Hepatocyte (in vitro differentiated cells): ENCODE measurements around the gene SDK1. TPM values are rescaled to one million over a fixed set of nuclear protein-coding genes. Genes with fewer than 3 reads are reported as not detected.

Experiments
- DNase-seq: peaks from one replicate; pipeline ENCODE4 v3.0.0-alpha.2; 2016; ENCODE audit warnings: low spot score
- H2AFZ ChIP-seq: fragments of 200-600 bp; sonication (generic); 2 replicates; pipeline ENCODE4 v1.6.0; 2016; ENCODE audit warnings: antibody characterized with exemption, mild to moderate bottlenecking
- H3K27ac ChIP-seq: fragments of 200-600 bp; sonication (generic); 2 replicates; pipeline ENCODE4 v1.5.1; 2016; ENCODE audit warnings: mild to moderate bottlenecking
- H3K27me3 ChIP-seq: fragments of 200-600 bp; sonication (generic); 2 replicates; pipeline ENCODE4 v1.6.1; 2016
- H3K36me3 ChIP-seq: fragments of 200-600 bp; sonication (generic); replicated peaks from 2 replicates; pipeline ENCODE4 v1.5.1; 2016; ENCODE audit warnings: low read depth; ENCODE audit not compliant: insufficient read depth
- H3K4me1 ChIP-seq: fragments of 200-600 bp; sonication (generic); 2 replicates; pipeline ENCODE4 v1.5.1; 2016; ENCODE audit warnings: mild to moderate bottlenecking, moderate library complexity; ENCODE audit not compliant: insufficient read depth
- H3K4me2 ChIP-seq: fragments of 200-600 bp; sonication (generic); 2 replicates; pipeline ENCODE4 v1.6.0; 2016
- H3K4me3 ChIP-seq: fragments of 200-600 bp; sonication (generic); 2 replicates; pipeline ENCODE4 v1.5.1; 2016; ENCODE audit warnings: mild to moderate bottlenecking
- H3K79me2 ChIP-seq: fragments of 200-600 bp; sonication (generic); 2 replicates; pipeline ENCODE4 v1.6.0; 2017; ENCODE audit warnings: mild to moderate bottlenecking
- H3K9me2 ChIP-seq: fragments of 200-600 bp; sonication (generic); replicated peaks from 2 replicates; pipeline ENCODE4 v1.6.0; 2017; ENCODE audit warnings: mild to moderate bottlenecking; ENCODE audit not compliant: insufficient read depth
- H3K9me3 ChIP-seq: fragments of 200-600 bp; sonication (generic); 2 replicates; pipeline ENCODE4 v1.5.1; 2016; ENCODE audit warnings: low read depth, mild to moderate bottlenecking
- H4K20me1 ChIP-seq: fragments of 200-600 bp; sonication (generic); 2 replicates; pipeline ENCODE4 v1.6.0; 2016; ENCODE audit warnings: mild to moderate bottlenecking; ENCODE audit not compliant: insufficient read depth, poor library complexity, severe bottlenecking
- EZH2 ChIP-seq: fragments of 200-600 bp; sonication (generic); IDR thresholded peaks from 2 replicates; pipeline ENCODE4 v1.6.1; 2016; ENCODE audit warnings: antibody characterized with exemption, mild to moderate bottlenecking, borderline replicate concordance
- EZH2phosphoT487 ChIP-seq: fragments of 200-600 bp; sonication (generic); IDR thresholded peaks from one replicate; pipeline ENCODE4 v1.6.1; 2018; ENCODE audit warnings: antibody characterized with exemption, mild to moderate bottlenecking, low read depth, moderate library complexity; ENCODE audit not compliant: unreplicated experiment, severe bottlenecking
- WGBS: methylation state at CpG from one replicate; pipeline ENCODE4 v1.1.6; 2016; ENCODE audit warnings: low lambda C conversion rate; ENCODE audit errors: missing lambda C conversion rate; 5-methylcytosine and 5-hydroxymethylcytosine counted together
- polyA plus RNA-seq: library from polyadenylated mRNA; unstranded; fragments of >200 nt; fragmentation: Nextera tagmentation; extraction: Ambion mirVana; gene quantifications from 2 replicates; pipeline ENCODE4 v1.2.1, GENCODE V29; 2016
- total RNA-seq: library from RNA; depleted of rRNA; stranded (reverse); fragments of >200 nt; gene quantifications from 2 replicates; pipeline ENCODE4 v1.2.3, GENCODE V29; 2014
- TF ChIP-seq, protein P1 (sequence below): fragments of 200-600 bp; sonication (generic); IDR thresholded peaks from 2 replicates; pipeline ENCODE4 v1.5.1; 2016; ENCODE audit warnings: antibody characterized with exemption, mild to moderate bottlenecking; ENCODE audit not compliant: poor library complexity

The SDK1 gene
- total and polyA plus RNA-seq, 2 experiments from 2014 or later = 4.3 to 10.0 TPM

DNA sequence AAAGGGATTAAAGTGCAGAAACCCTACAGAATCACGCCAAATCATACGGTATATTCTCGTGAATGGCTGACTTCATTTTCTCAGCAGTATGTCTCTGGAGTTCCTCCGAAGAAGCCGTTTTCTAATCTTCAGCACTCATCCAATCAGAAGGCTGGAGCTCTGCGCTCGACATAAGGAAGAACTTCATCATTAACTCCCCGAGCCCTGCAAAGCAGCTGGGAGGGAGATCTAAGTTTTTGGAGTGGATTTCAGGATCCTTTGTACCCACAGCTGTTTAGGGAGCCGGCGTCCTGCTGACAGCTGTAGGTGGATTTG lies 40.7 kb upstream of the SDK1 start:
- TF ChIP-seq EZH2phosphoT487 = no peak
- TF ChIP-seq EZH2 = no peak
- TF ChIP-seq, protein P1, sequence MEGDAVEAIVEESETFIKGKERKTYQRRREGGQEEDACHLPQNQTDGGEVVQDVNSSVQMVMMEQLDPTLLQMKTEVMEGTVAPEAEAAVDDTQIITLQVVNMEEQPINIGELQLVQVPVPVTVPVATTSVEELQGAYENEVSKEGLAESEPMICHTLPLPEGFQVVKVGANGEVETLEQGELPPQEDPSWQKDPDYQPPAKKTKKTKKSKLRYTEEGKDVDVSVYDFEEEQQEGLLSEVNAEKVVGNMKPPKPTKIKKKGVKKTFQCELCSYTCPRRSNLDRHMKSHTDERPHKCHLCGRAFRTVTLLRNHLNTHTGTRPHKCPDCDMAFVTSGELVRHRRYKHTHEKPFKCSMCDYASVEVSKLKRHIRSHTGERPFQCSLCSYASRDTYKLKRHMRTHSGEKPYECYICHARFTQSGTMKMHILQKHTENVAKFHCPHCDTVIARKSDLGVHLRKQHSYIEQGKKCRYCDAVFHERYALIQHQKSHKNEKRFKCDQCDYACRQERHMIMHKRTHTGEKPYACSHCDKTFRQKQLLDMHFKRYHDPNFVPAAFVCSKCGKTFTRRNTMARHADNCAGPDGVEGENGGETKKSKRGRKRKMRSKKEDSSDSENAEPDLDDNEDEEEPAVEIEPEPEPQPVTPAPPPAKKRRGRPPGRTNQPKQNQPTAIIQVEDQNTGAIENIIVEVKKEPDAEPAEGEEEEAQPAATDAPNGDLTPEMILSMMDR = no peak
- H3K4me3 ChIP-seq = peak overlapping the region; percentile 22
- peak overlapping the region; percentile 76 for H3K27ac ChIP-seq

DNA sequence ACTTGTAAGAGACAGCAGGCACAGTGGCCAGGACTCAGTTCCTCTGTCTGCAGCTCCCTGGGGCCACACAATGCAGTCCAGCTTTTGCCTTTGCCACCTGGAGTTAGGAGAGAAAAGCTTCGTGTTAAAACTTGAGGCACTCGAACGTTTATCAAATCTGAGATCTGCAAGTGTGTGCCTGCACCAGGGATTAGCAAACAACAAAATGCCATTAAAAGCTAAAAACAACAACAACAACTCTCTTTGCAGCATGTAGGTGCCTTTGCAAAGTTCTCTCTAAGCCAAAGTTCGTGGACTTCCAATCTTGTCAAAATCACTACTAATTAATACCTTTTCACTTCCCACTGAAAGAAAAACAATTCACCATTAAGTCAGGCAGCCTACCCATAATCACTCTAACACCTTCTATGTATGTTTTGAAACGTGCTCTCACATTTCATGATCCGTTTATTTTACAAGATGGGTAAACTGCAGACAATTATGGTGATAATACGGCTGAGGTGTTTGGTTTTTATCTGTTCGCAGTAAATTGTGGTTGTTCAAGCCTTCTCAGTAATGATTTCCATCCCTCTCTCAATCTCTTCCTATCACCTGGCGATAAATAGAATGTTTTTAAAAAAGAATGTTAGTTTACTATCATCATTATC lies 36.2 kb upstream of the SDK1 start:
- TF ChIP-seq EZH2 = no peak
- TF ChIP-seq, protein P1 = no peak
- TF ChIP-seq EZH2phosphoT487 = no peak
- H3K79me2 ChIP-seq = no peaks in the 10 kb centered on the region
- no peaks in the 10 kb centered on the region for H3K27me3 ChIP-seq
- no peaks in the 10 kb centered on the region for H3K9me3 ChIP-seq
- H3K27ac ChIP-seq = no peak overlapping the region
- WGBS = 35% methylated on average over 9 of the region's 9 CpGs
- no peak overlapping the region for H3K4me3 ChIP-seq
- no peaks in the 10 kb centered on the region for H4K20me1 ChIP-seq
- H2AFZ ChIP-seq = no peak overlapping the region
- no peaks in the 10 kb centered on the region for H3K4me1 ChIP-seq
- DNase-seq = no peak
- H3K4me2 ChIP-seq = no peak overlapping the region
- no peaks in the 10 kb centered on the region for H3K9me2 ChIP-seq
- no peaks in the 10 kb centered on the region for H3K36me3 ChIP-seq

More for the DNA sequence above, 40.7 kb upstream of the SDK1 start:
- H3K9me3 ChIP-seq = no peaks in the 10 kb centered on the region
- H3K4me2 ChIP-seq = peak overlapping the region; percentile 71
- peak overlapping the region; percentile 72 for H2AFZ ChIP-seq
- WGBS = 47% methylated on average over 10 of the region's 10 CpGs
- peak; percentile 39 for DNase-seq
- H3K9me2 ChIP-seq = no peaks in the 10 kb centered on the region
- no peaks in the 10 kb centered on the region for H3K36me3 ChIP-seq
- no peaks in the 10 kb centered on the region for H4K20me1 ChIP-seq
- no peaks in the 10 kb centered on the region for H3K27me3 ChIP-seq
- H3K4me1 ChIP-seq = no peaks in the 10 kb centered on the region
- H3K79me2 ChIP-seq = no peaks in the 10 kb centered on the region

DNA sequence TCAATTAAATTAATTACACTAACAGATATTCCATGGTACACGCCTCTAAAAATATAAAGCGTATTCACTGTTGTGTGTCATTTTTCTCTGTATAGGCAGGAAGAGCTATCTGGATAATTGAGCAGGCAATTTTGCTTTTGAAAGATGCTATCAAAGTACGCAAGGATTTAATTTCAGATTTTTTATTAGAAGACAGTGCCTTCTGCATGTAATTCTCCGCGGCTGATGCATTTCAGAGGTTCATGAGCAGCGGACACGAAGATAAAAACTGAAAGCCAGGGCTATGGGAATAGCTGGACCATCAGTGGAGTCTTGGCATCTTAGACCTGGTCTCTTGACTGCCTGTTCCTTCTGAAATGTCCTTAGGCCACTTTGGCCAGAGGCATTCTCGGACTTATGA lies 35.7 kb upstream of the SDK1 start:
- no peaks in the 10 kb centered on the region for H4K20me1 ChIP-seq
- WGBS = 75% methylated on average over 8 of the region's 8 CpGs
- DNase-seq = no peak
- H3K36me3 ChIP-seq = no peaks in the 10 kb centered on the region
- no peak overlapping the region for H2AFZ ChIP-seq
- no peaks in the 10 kb centered on the region for H3K79me2 ChIP-seq
- H3K9me3 ChIP-seq = no peaks in the 10 kb centered on the region
- H3K27me3 ChIP-seq = no peaks in the 10 kb centered on the region
- H3K4me3 ChIP-seq = no peak overlapping the region
- H3K4me1 ChIP-seq = no peaks in the 10 kb centered on the region
- no peak overlapping the region for H3K27ac ChIP-seq
- H3K9me2 ChIP-seq = no peaks in the 10 kb centered on the region
- no peak overlapping the region for H3K4me2 ChIP-seq
- TF ChIP-seq EZH2 (no peak), EZH2phosphoT487 (no peak)
- TF ChIP-seq, protein P1 = no peak
